Measurements from ENCODE around the gene GLT1D1.
"Not testable (repeated sequence)": the region's sequence is repeated elsewhere in the genome, so short reads cannot be mapped to it uniquely, and the experiment has no call there.

The GLT1D1 gene

DNA sequence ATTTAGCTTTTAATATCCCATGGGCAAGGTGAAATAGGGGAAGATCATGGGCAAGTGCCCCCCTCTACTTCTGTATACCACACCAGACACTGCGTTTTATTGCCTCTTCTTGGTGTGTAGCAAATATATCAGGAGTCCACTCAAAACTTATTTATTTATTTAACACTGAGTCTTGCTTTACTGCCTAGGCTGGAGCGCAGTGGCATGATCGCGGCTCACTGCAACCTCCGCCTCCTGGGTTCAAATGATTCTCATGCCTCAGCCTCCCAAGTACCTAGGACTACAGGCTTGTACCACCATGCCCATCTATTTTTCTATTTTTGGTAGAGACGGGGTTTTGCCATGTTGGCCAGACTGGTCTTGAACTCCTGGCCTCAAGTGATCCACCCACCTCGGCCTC is 1.8 kb upstream of the GLT1D1 start:
- H3K27me3 Mint-ChIP-seq: peaks cover 34% of the 10 kb centered on the region
- H3K4me1 Mint-ChIP-seq; H3K27ac Mint-ChIP-seq (ENCODE audit: low read depth); H3K9me3 Mint-ChIP-seq; DNase-seq (ENCODE audit: low spot score in 2 of 2); H3K4me3 Mint-ChIP-seq; H3K36me3 Mint-ChIP-seq (ENCODE audit: insufficient read depth); ATAC-seq (replicated peaks; ENCODE audit: extremely low read depth, poor library complexity, severe bottlenecking): not testable (repeated sequence)

DNA sequence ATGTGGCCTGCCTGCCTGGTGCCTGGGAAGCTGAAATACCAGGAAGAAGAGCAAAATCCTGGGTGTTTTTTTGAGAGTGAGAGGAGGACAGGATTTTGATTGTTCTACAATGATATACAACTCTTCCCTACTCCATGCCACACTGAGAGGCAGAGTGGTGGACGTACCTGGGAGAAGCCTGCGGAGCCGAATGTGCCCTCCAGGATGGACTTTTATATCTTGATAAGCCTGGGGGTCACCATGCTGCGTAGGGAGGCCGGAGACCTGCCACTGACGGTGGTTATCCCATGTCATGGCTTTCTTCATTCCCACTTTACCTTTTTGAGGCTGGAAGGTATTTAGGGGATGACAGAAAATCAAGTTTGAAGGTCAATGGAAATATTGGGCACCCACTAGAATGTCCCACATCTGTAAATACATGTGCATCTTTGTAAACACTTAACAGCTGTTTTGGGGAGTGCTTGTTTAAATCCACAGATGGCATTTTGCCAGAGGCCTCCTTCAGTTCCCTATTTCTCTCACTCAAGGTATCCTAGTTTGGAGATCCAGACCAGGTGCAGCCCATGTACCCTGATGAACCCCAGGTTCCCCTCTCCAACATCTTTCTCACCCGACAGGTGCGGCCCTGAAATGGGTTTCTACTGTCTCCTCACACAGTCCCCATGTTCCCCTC is 1.1 kb upstream of the GLT1D1 start:
- Mint-ChIP-seq H3K27ac (ENCODE audit: low read depth) (no peak overlapping the region), H3K4me1 (no peaks in the 10 kb centered on the region), H3K4me3 (no peak overlapping the region), H3K27me3 (peaks cover 38% of the 10 kb centered on the region), H3K9me3 (no peaks in the 10 kb centered on the region), H3K36me3 (ENCODE audit: insufficient read depth) (peaks cover 1% of the 10 kb centered on the region)
- no peak for ATAC-seq (replicated peaks; ENCODE audit: extremely low read depth, poor library complexity, severe bottlenecking)
- no peak for DNase-seq (ENCODE audit: low spot score in 2 of 2)

DNA sequence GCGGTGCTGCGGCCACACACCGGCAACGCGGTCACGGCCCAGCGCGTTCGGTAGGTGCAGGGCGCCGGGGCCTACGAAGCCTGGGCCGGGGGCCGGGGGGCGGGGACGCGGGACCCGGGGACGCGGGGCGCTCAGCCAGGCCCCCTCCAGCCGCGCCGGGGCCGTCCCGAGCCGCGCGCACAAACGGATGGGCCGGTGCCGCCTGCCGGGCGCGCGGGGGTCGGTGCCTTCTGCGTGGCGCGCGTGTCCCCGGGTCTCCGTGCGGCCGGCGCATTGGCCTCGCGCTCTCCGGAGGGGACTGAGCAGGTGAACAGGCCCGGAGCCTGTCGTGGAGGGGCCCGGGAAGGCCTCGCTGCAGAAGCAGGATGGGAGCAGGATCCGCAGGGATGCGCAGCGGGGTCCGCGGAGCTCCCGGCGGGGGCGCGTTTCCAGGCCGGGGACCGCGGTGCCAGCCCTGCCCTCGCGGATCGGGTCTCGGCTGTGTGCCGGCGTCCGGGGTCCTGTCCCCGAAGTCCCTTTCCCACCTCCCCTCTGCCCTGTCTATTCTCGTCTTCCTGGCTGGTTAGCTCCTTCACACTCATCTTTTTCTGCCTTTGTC is 421 bp downstream of the GLT1D1 start:
- no peaks in the 10 kb centered on the region for H3K9me3 Mint-ChIP-seq
- no peak overlapping the region for H3K27ac Mint-ChIP-seq (ENCODE audit: low read depth)
- ATAC-seq (replicated peaks; ENCODE audit: extremely low read depth, poor library complexity, severe bottlenecking) (no peak), DNase-seq (ENCODE audit: low spot score in 2 of 2) (no peak)
- H3K36me3 Mint-ChIP-seq (ENCODE audit: insufficient read depth): peaks cover 1% of the 10 kb centered on the region
- no peaks in the 10 kb centered on the region for H3K4me1 Mint-ChIP-seq
- H3K27me3 Mint-ChIP-seq: peaks cover 38% of the 10 kb centered on the region
- peak overlapping the region; percentile 64 for H3K4me3 Mint-ChIP-seq

DNA sequence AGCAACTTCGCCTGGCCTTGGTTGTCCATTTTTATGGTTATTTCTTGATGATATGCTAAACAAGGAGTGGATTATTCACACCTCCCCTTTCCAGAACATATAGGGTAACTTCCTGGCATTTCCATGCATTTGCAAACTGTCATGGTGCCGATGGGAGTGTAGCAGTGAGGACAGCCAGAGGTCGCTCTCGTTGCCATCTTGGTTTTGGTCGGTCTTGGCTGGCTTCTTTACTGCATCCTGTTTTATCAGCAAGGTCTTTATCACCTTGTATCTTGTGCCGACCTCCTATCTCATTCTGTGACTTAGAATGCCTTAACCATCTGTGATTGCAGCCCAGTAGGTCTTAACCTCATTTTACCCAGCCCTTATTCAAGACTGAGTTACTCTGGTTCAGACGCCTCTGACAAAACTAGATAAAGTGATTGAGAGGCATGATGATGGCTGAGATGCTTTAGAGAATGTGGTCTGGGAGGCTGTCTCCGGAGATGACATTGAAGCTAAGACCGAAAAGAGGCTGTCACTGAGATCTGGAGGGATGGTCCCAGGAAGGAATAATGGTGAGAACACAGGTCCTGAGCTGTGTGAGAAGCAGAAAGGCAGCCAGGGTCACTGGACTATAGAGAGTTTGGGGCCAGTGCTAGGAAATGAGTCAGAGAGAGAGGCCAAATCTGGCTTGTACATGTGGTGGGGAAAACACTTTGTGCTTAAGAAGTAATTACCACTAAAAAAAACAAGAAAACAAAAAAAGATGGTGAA is 2.9 kb downstream of the GLT1D1 start:
- no peak overlapping the region for H3K27ac Mint-ChIP-seq (ENCODE audit: low read depth)
- no peak for DNase-seq (ENCODE audit: low spot score in 2 of 2)
- no peaks in the 10 kb centered on the region for H3K4me1 Mint-ChIP-seq
- no peaks in the 10 kb centered on the region for H3K9me3 Mint-ChIP-seq
- no peak for ATAC-seq (replicated peaks; ENCODE audit: extremely low read depth, poor library complexity, severe bottlenecking)
- no peak overlapping the region for H3K4me3 Mint-ChIP-seq
- peaks cover 1% of the 10 kb centered on the region for H3K36me3 Mint-ChIP-seq (ENCODE audit: insufficient read depth)
- H3K27me3 Mint-ChIP-seq: peaks cover 38% of the 10 kb centered on the region

DNA sequence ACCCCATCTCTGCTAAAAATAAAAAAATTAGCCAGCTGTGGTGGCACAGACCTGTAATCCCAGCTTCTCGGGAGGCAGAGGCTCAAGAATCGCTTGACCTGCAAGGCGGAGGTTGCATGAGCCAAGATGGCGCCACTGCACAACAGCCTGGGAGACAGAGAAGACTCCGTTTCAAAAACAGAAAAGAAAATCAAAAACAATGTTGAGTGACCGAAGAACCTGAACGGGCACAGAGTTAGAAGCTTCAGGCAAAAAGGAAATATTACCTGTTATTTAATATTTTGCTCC is 3.5 kb downstream of the GLT1D1 start:
- H3K27ac Mint-ChIP-seq (ENCODE audit: low read depth): no peak overlapping the region
- ATAC-seq (replicated peaks; ENCODE audit: extremely low read depth, poor library complexity, severe bottlenecking) (no peak), DNase-seq (ENCODE audit: low spot score in 2 of 2) (no peak)
- H3K9me3 Mint-ChIP-seq: no peaks in the 10 kb centered on the region
- H3K36me3 Mint-ChIP-seq (ENCODE audit: insufficient read depth): peaks cover 1% of the 10 kb centered on the region
- H3K4me1 Mint-ChIP-seq: no peaks in the 10 kb centered on the region
- H3K27me3 Mint-ChIP-seq: peaks cover 34% of the 10 kb centered on the region
- H3K4me3 Mint-ChIP-seq: no peak overlapping the region

DNA sequence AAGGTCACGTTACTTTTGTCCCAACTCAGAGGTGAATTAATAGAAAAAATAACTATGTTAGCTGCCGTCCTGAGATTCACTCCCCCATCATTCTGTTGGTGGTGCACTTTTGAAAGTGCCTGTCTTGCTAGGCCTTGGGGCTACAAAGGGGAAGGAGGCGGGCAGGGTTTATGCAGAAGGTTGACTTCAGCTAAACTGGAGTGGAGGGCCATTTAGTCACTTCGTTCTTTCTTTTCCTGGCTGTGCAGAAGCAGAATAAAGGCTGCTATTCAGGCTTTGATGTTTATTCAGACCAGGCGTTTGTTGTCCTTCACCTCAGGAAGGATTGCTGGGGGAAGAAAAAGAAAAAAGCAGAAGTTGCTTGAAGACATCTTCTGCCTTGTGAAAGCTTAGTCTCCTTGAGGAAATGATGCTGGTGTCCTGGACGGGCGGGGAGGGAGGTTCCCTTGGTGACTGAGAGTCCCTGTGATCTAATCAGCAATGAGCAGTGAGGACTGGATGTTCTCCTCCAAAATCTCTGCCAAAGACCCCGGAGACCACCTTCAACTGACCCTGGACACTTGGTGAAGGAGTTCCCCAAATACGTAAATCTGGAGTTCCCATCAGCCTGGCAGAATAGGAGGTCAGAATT is 4.0 kb downstream of the GLT1D1 start:
- no peak overlapping the region for H3K27ac Mint-ChIP-seq (ENCODE audit: low read depth)
- ATAC-seq (replicated peaks; ENCODE audit: extremely low read depth, poor library complexity, severe bottlenecking) (no peak), DNase-seq (ENCODE audit: low spot score in 2 of 2) (no peak)
- H3K4me3 Mint-ChIP-seq: no peak overlapping the region
- peaks cover 1% of the 10 kb centered on the region for H3K36me3 Mint-ChIP-seq (ENCODE audit: insufficient read depth)
- H3K4me1 Mint-ChIP-seq: no peaks in the 10 kb centered on the region
- H3K9me3 Mint-ChIP-seq: no peaks in the 10 kb centered on the region
- H3K27me3 Mint-ChIP-seq: peaks cover 29% of the 10 kb centered on the region

DNA sequence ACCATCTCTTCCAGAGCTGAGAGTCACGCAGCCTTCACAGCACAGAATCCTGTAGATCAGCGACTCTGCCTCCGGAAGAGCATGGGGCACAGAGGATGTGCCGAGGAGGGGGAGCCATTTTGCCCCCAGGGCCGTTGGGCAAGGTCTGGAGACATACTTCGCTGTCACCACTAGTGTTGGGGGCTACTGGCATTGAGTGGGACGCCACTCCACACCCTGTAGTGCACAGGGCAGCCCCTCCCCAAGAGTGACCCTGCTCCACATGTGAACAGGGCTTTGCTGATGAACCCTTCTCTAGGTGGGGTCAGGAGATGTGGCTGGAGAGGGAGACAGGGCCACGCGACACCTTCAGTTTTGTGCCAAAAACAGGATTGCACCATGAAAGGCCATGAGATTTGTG is 6.0 kb downstream of the GLT1D1 start:
- Mint-ChIP-seq H3K4me1 (no peaks in the 10 kb centered on the region), H3K9me3 (no peaks in the 10 kb centered on the region), H3K36me3 (ENCODE audit: insufficient read depth) (peaks cover 1% of the 10 kb centered on the region), H3K27ac (ENCODE audit: low read depth) (no peak overlapping the region), H3K4me3 (no peak overlapping the region), H3K27me3 (peaks cover 18% of the 10 kb centered on the region)
- ATAC-seq (replicated peaks; ENCODE audit: extremely low read depth, poor library complexity, severe bottlenecking) (no peak), DNase-seq (ENCODE audit: low spot score in 2 of 2) (no peak)

DNA sequence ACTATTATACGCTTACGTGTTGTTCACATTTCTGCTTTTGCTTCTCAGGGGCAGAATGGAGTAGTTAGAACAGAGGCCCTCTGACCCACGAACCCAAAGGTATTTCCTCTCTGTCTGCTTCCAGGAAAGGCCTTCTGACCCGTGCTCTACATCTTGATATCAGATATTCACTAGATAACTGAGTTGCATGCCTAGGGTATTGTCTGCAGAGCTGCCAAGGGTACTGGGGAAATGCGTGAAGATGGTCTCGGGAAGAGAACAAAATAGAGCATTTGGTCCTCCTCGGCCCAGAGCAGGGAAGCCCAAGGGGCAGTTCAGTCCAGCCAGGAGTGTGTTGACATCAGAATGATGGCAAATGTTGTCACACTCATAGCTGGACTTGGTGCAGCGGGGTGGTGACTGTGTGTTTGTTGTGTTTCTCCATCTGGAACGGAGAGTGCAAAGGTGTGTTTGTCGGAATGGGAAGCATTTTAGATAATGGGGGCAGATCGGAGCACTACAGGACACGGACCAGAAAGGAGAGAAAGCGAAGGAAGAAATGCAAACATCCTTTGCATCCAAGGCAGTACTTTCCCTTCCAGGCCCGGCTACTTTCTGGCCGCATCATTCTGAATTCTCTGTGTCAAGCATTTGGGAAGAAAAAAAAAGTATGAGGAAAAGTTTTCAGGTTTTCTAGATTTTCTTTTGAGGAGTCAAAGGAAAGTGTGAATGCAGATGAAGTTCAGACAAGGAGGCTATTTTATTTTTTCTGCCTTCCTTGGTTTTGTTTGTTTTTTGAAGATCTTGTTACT is 8.1 kb downstream of the GLT1D1 start:
- ATAC-seq (replicated peaks; ENCODE audit: extremely low read depth, poor library complexity, severe bottlenecking) (no peak), DNase-seq (ENCODE audit: low spot score in 2 of 2) (no peak)
- Mint-ChIP-seq H3K27ac (ENCODE audit: low read depth) (no peak overlapping the region), H3K36me3 (ENCODE audit: insufficient read depth) (peaks cover 1% of the 10 kb centered on the region), H3K27me3 (peaks cover 4% of the 10 kb centered on the region), H3K4me3 (no peak overlapping the region), H3K4me1 (no peaks in the 10 kb centered on the region), H3K9me3 (no peaks in the 10 kb centered on the region)

DNA sequence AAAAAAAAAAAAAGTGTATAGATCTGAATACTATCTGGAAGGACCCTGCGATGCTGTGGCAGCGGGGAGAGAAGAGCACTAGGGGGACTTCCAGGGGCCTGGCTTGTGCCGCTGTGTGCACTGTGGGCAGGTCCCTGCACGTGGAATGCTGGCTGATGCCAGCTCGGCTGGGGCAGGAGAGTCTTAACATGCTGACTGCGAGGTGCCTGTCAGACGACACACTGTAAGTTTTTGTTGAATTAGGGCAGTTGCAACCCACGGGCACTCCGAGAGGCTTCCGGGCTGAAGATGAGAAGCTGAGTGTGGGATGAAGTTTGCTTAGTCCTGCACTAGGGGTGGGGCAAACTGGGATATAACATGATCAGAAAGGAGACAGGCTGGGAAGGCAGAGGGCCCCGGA is 10.7 kb downstream of the GLT1D1 start:
- ATAC-seq (replicated peaks; ENCODE audit: extremely low read depth, poor library complexity, severe bottlenecking) (no peak), DNase-seq (ENCODE audit: low spot score in 2 of 2) (no peak)
- no peak overlapping the region for H3K4me3 Mint-ChIP-seq
- H3K4me1 Mint-ChIP-seq: no peaks in the 10 kb centered on the region
- H3K9me3 Mint-ChIP-seq: no peaks in the 10 kb centered on the region
- H3K27me3 Mint-ChIP-seq: peaks cover 10% of the 10 kb centered on the region
- no peaks in the 10 kb centered on the region for H3K36me3 Mint-ChIP-seq (ENCODE audit: insufficient read depth)
- H3K27ac Mint-ChIP-seq (ENCODE audit: low read depth): no peak overlapping the region

DNA sequence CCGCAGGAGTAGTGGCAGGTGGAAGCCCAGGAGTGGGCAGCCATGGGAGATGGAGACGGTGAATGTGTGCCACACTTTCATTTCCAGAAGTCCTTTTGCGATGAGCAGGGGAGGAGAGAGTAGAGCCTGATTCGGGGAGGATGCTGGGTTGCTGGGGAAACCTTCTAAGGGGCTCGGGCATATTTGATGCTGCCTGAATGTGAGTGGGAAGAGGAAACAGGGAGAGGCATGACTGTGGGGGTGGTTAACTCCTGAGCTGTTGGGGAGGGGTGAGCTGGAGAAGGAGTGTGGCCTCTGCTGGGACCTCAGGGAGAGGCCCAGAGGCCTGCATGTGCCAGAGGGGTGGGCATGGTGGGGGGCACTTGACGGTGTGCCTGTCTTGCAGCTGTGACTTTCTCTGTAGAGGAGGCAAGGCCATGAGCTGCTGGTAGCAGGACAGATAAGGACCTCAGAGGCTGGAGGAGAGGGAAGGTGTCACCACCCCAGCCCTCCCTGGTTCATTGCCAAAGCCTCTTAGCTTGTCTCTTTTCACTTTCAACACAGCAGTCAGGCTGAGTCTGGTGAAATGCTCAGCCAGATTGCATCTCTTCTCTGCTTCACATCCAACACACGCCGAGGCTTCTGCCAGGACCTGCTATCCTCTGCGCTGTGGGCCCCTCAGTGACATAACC is 11.4 kb downstream of the GLT1D1 start:
- DNase-seq (ENCODE audit: low spot score in 2 of 2): no peak
- ATAC-seq (replicated peaks; ENCODE audit: extremely low read depth, poor library complexity, severe bottlenecking): no peak
- Mint-ChIP-seq H3K27me3 (peaks cover 10% of the 10 kb centered on the region), H3K9me3 (no peaks in the 10 kb centered on the region), H3K4me1 (no peaks in the 10 kb centered on the region), H3K27ac (ENCODE audit: low read depth) (no peak overlapping the region), H3K4me3 (no peak overlapping the region), H3K36me3 (ENCODE audit: insufficient read depth) (no peaks in the 10 kb centered on the region)

DNA sequence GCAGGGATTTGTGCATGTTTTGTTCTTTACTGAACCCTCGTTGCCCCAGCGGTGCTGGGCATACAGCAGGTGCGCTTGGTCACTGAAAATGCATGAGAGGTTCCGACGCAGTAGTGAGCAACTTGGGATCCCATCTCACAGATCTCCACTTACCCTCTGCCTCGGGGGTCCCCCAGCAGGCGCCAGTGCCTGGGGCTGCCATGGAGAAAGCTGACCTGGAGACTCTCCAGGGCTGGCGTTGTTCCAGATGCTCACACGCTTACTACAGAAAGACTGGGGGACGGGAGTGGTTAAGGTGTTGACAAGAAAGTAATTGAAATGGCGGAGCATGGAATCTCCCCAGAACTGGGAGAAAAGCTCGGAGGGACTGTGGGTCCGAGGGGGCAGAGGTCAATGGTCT is 14.2 kb downstream of the GLT1D1 start:
- Mint-ChIP-seq H3K4me1 (no peaks in the 10 kb centered on the region), H3K27me3 (peaks cover 10% of the 10 kb centered on the region), H3K36me3 (ENCODE audit: insufficient read depth) (no peaks in the 10 kb centered on the region), H3K4me3 (no peak overlapping the region), H3K9me3 (no peaks in the 10 kb centered on the region), H3K27ac (ENCODE audit: low read depth) (no peak overlapping the region)
- DNase-seq (ENCODE audit: low spot score in 2 of 2): no peak
- ATAC-seq (replicated peaks; ENCODE audit: extremely low read depth, poor library complexity, severe bottlenecking): no peak

DNA sequence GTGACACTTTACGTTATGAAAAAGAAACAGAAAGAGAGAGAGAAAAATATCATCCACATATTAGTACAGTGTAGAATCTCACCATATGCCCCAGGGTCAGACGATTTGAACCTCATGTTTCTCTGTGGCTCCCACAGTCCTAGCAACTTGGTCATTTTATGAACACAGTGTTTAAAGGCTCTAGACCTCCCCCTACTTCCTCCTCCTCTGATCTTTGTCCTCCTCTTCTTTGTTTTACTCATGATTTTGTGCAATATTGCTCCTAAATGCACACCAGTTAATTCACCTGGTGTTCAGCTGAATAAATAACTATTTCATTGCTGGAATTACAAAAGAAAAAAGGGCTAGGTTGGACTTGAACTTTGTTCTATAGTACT is 18.2 kb downstream of the GLT1D1 start:
- no peak overlapping the region for H3K4me3 Mint-ChIP-seq
- H3K27ac Mint-ChIP-seq (ENCODE audit: low read depth): no peak overlapping the region
- no peaks in the 10 kb centered on the region for H3K36me3 Mint-ChIP-seq (ENCODE audit: insufficient read depth)
- H3K27me3 Mint-ChIP-seq: peaks cover 10% of the 10 kb centered on the region
- peaks cover 11% of the 10 kb centered on the region for H3K9me3 Mint-ChIP-seq
- no peaks in the 10 kb centered on the region for H3K4me1 Mint-ChIP-seq
- DNase-seq (ENCODE audit: low spot score in 2 of 2) (no peak), ATAC-seq (replicated peaks; ENCODE audit: extremely low read depth, poor library complexity, severe bottlenecking) (no peak)
